ENCODE measurements around the gene PRR12.

Gene PRR12

GRCh38 chr19:49645592-49645991 lies 54.6 kb downstream of the PRR12 start:
- DNase-seq (ENCODE audit: low read depth in 2 of 2), result no peak

GRCh38 chr19:49645995-49646394 lies 55.0 kb downstream of the PRR12 start:
- DNase-seq (ENCODE audit: low read depth in 2 of 2), result no peak

- DNase-seq (ENCODE audit: low read depth in 2 of 2), result no peak
Observed at GRCh38 chr19:49646586-49646985, 55.6 kb downstream of the PRR12 start.

GRCh38 chr19:49651029-49651819 lies 60.2 kb downstream of the PRR12 start:
- no peak for DNase-seq (ENCODE audit: low read depth in 2 of 2)

GRCh38 chr19:49651820-49652550 lies 61.0 kb downstream of the PRR12 start:
- DNase-seq (ENCODE audit: low read depth in 2 of 2), result no peak

- DNase-seq (ENCODE audit: low read depth in 2 of 2), result no peak
Observed at GRCh38 chr19:49652551-49653465, 61.8 kb downstream of the PRR12 start.

- no peak for DNase-seq (ENCODE audit: low read depth in 2 of 2)
Observed at GRCh38 chr19:49653466-49653806, 62.5 kb downstream of the PRR12 start.

- DNase-seq (ENCODE audit: low read depth in 2 of 2), result no peak
Observed at GRCh38 chr19:49654581-49654980, 63.6 kb downstream of the PRR12 start.

- no peak for DNase-seq (ENCODE audit: low read depth in 2 of 2)
Observed at GRCh38 chr19:49655570-49656455, 64.8 kb downstream of the PRR12 start.

GRCh38 chr19:49656456-49657109 lies 65.6 kb downstream of the PRR12 start:
- DNase-seq (ENCODE audit: low read depth in 2 of 2), result no peak

- DNase-seq (ENCODE audit: low read depth in 2 of 2), result no peak
Observed at GRCh38 chr19:49657493-49658138, 66.6 kb downstream of the PRR12 start.

GRCh38 chr19:49658139-49658517 lies 67.1 kb downstream of the PRR12 start:
- no peak for DNase-seq (ENCODE audit: low read depth in 2 of 2)

GRCh38 chr19:49658566-49659442 lies 67.8 kb downstream of the PRR12 start:
- DNase-seq (ENCODE audit: low read depth in 2 of 2), result no peak

- DNase-seq (ENCODE audit: low read depth in 2 of 2), result no peak
Observed at GRCh38 chr19:49660338-49660961, 69.5 kb downstream of the PRR12 start.

GRCh38 chr19:49662011-49662410 lies 71.0 kb downstream of the PRR12 start:
- DNase-seq (ENCODE audit: low read depth in 2 of 2), result no peak

GRCh38 chr19:49663224-49663623 lies 72.2 kb downstream of the PRR12 start:
- no peak for DNase-seq (ENCODE audit: low read depth in 2 of 2)

GRCh38 chr19:49664171-49665035 lies 73.4 kb downstream of the PRR12 start:
- DNase-seq (ENCODE audit: low read depth in 2 of 2), result peak in 1 of 2 experiments; percentile 36

- DNase-seq (ENCODE audit: low read depth in 2 of 2), result no peak
Observed at GRCh38 chr19:49665036-49665350, 74.0 kb downstream of the PRR12 start.
